B cell (primary cell): ENCODE results near the gene EPHB6. TPM values are rescaled to one million over a fixed set of nuclear protein-coding genes. Genes with fewer than 3 reads are reported as not detected.

ENCODE experiments used
- ATAC-seq: fragments of 200-7000 bp; cut with Tn5 transposase; one replicate; pipeline ENCODE4 v1.10.0; 2021; ENCODE audit warnings: low read depth, mild to moderate bottlenecking, moderate number of reproducible peaks, moderate library complexity
- CTCF ChIA-PET: fragments of 350-600 bp; sonication (Branson Sonifier 250); formaldehyde crosslinking; loops from one replicate; lab custom pipeline; 2021; ENCODE audit warnings: antibody characterized with exemption, inconsistent platforms; lab: Charles Lee
- POLR2A ChIA-PET: fragments of 350-600 bp; sonication (Branson Sonifier 250); formaldehyde crosslinking; loops from one replicate; lab custom pipeline; 2021; ENCODE audit warnings: antibody characterized with exemption; lab: Charles Lee
- DNase-seq: peaks from one replicate; pipeline ENCODE4 v3.0.0; 2013
- H2AFZ ChIP-seq: 2 replicates; pipeline ENCODE4 v1.6.1; 2012; ENCODE audit warnings: mild to moderate bottlenecking, low read depth, low read length; ENCODE audit not compliant: insufficient read depth, poor library complexity, severe bottlenecking
- H3K27ac ChIP-seq, 2 donors: 1 replicate in 1 of 2; 2 replicates in 1 of 2; pipeline ENCODE4 v1.5.1; 2012 to 2013; ENCODE audit warnings: low read length in 2 of 2, mild to moderate bottlenecking in 2 of 2, moderate library complexity in 1 of 2
- H3K27me3 ChIP-seq, 4 experiments: fragments of 200-600 bp in 1 of 4; sonication (generic) in 1 of 4; replicated peaks in 1 of 4; 1 replicate in 2 of 4; 2 replicates in 2 of 4; pipeline versions ENCODE4 v1.6.1 to v1.7.0; 2013 to 2016; ENCODE audit warnings: low read length in 3 of 4, mild to moderate bottlenecking in 2 of 4, mixed read lengths in 1 of 4, moderate library complexity in 1 of 4; ENCODE audit not compliant: insufficient read depth in 4 of 4, control insufficient read depth in 3 of 4; ENCODE audit errors: control extremely low read depth in 1 of 4
- H3K36me3 ChIP-seq, 2 experiments: replicated peaks in 1 of 2; 1 replicate in 1 of 2; 2 replicates in 1 of 2; pipeline versions ENCODE4 v1.6.1 to v1.7.1; 2013; ENCODE audit warnings: low read length in 1 of 2; ENCODE audit not compliant: insufficient read depth in 2 of 2, control insufficient read depth in 1 of 2; ENCODE audit errors: control extremely low read depth in 1 of 2, extremely low read depth in 1 of 2
- H3K4me1 ChIP-seq, 2 donors: fragments of 200-600 bp in 1 of 2; sonication (generic) in 1 of 2; 1 replicate in 1 of 2; 2 replicates in 1 of 2; pipeline versions ENCODE4 v1.5.1 to v1.6.1; 2013 to 2017; ENCODE audit warnings: low read length in 2 of 2; ENCODE audit not compliant: control insufficient read depth in 2 of 2, insufficient read depth in 2 of 2
- H3K4me2 ChIP-seq: replicated peaks from 2 replicates; pipeline ENCODE3; 2012; ENCODE audit warnings: mild to moderate bottlenecking, low read depth, low read length; ENCODE audit not compliant: poor library complexity, severe bottlenecking
- H3K4me3 ChIP-seq, 5 experiments: fragments of 200-600 bp in 1 of 5; sonication (generic) in 1 of 5; 1 replicate in 3 of 5; 2 replicates in 2 of 5; pipeline versions ENCODE4 v1.5.1 to v1.7.0; 2011 to 2016; ENCODE audit warnings: low read length in 4 of 5, mild to moderate bottlenecking in 4 of 5, low read depth in 2 of 5, control low read depth in 1 of 5, moderate library complexity in 1 of 5; ENCODE audit not compliant: insufficient read depth in 1 of 5; ENCODE audit errors: control extremely low read depth in 1 of 5, extremely low read depth in 1 of 5
- H3K79me2 ChIP-seq: fragments of 200-600 bp; sonication (generic); one replicate; pipeline ENCODE4 v1.6.0; 2016; ENCODE audit warnings: low read length; ENCODE audit not compliant: control insufficient read depth, insufficient read depth
- H3K9ac ChIP-seq: fragments of 200-600 bp; sonication (generic); 2 replicates; pipeline ENCODE4 v1.6.1; 2017; ENCODE audit warnings: mild to moderate bottlenecking, low read length, moderate library complexity
- H3K9me3 ChIP-seq, 3 donors: one replicate each; pipeline versions ENCODE4 v1.6.1 to v1.7.1; 2013; ENCODE audit warnings: low read length in 2 of 3; ENCODE audit not compliant: control insufficient read depth in 2 of 3, insufficient read depth in 1 of 3; ENCODE audit errors: control extremely low read depth in 1 of 3
- H4K20me1 ChIP-seq: 2 replicates; pipeline ENCODE4 v1.6.0; 2012; ENCODE audit warnings: mild to moderate bottlenecking, low read length; ENCODE audit not compliant: insufficient read depth, control insufficient read depth, poor library complexity, severe bottlenecking
- H3K27ac Mint-ChIP-seq: one replicate; pipeline ENCODE4 v1.8.0; 2021; ENCODE audit warnings: mixed read lengths
- H3K27me3 Mint-ChIP-seq: one replicate; pipeline ENCODE4 v1.8.0; 2021; ENCODE audit warnings: mixed read lengths
- H3K4me1 Mint-ChIP-seq: one replicate; pipeline ENCODE4 v1.8.0; 2021; ENCODE audit warnings: mixed read lengths
- H3K4me3 Mint-ChIP-seq: one replicate; pipeline ENCODE4 v1.8.0; 2021; ENCODE audit warnings: mixed read lengths
- H3K9me3 Mint-ChIP-seq: one replicate; pipeline ENCODE4 v1.8.0; 2022; ENCODE audit warnings: mixed read lengths; ENCODE audit not compliant: insufficient read depth
- EZH2 ChIP-seq: IDR thresholded peaks from 2 replicates; pipeline ENCODE4 v1.6.1; 2012; ENCODE audit warnings: borderline replicate concordance, low read depth, mild to moderate bottlenecking, moderate library complexity, low read length; ENCODE audit not compliant: insufficient read depth, poor library complexity, severe bottlenecking
- WGBS: methylation state at CpG from one replicate; pipeline ENCODE4 v1.1.5; 2013; ENCODE audit warnings: missing lambda C conversion rate; ENCODE audit not compliant: insufficient coverage; 5-methylcytosine and 5-hydroxymethylcytosine counted together
- intact Hi-C: fragments of 100-400 bp; cut with micrococcal nuclease; formaldehyde crosslinking; loops from one replicate; pipeline ENCODE4 v1.10.0; 2022
- polyA plus RNA-seq: library from polyadenylated mRNA; depleted of rRNA; stranded (reverse); fragments of >200 nt; gene quantifications from 2 replicates; pipeline ENCODE4 v1.2.3, GENCODE V29; 2012
- total RNA-seq, 2 donors: library from RNA; stranded (reverse); fragments of 120-200 nt in 1 of 2; gene quantifications; 1 replicate in 1 of 2; 2 replicates in 1 of 2; pipeline versions ENCODE4 v1.2.3 to v1.2.4, GENCODE V29; 2013 to 2022
- TF ChIP-seq, protein P1 (sequence below): fragments of 200-600 bp; IDR thresholded peaks from one replicate; pipeline ENCODE4 v1.8.0; 2022; ENCODE audit warnings: antibody characterized with exemption, mild to moderate bottlenecking

Gene EPHB6
- total and polyA plus RNA-seq, 2 donors (not counting 1 experiment from before 2014, with no cell fraction given), result 65.3 to 69.6 TPM

DNA sequence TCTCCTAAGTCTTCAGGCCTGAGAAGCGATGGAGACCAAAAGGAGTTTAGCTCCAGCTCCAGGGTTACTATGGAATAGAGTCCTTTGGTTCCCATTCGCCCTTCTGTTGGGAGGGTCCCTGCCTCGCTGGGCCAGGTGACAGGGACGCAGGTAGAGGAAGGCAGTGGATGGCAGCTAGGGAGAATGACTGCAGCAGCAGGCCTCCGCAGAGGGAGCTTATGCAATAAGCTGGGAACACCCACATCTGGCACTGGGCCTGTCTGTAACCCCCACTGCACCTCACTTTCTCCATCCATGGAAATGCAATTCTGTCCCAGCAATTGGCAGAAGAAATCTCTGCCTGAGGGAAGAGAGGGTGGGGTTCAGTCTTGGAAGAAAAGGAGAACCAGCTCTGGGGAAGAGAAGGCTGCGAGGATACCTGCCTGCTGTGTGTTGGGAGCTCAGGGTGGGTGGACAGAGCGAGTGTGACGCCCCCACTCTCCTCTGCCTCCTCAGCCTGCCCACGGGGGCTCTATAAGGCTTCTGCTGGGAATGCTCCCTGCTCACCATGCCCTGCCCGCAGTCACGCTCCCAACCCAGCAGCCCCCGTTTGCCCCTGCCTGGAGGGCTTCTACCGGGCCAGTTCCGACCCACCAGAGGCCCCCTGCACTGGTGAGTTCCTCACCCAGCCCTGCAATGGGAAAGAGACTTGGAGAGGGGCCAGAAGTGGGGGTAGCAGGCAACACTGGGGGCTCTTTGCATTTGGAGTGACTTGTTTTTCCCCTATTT is 10.3 kb downstream of the EPHB6 start:
- Histone ChIP-seq H3K4me3 (no peak overlapping the region), H4K20me1 (no peaks in the 10 kb centered on the region), H2AFZ (no peak overlapping the region), H3K4me1 (no peaks in the 10 kb centered on the region), H3K27ac (no peak overlapping the region), H3K9me3 (no peaks in the 10 kb centered on the region), H3K9ac (no peak overlapping the region), H3K79me2 (no peaks in the 10 kb centered on the region), H3K36me3 (peaks cover 5 to 58% of the 10 kb centered on the region in 2 experiments), H3K4me2 (no peak overlapping the region), H3K27me3 (no peaks in the 10 kb centered on the region)
- CTCF ChIA-PET, result interaction anchor here (0.7 to 3.8 kb wide), 7 partner anchors 10 to 234 kb away, joined by 3 to 33 read pairs (median 14); partner anchors contain the start of gene EPHB6
- POLR2A ChIA-PET, result interaction anchor here (0.5 to 1.9 kb wide), 2 partner anchors 11 to 228 kb away, joined by 5 to 7 read pairs; partner anchors contain the start of gene EPHB6
- H3K27me3 Mint-ChIP-seq, result no peaks in the 10 kb centered on the region
- H3K4me3 Mint-ChIP-seq, result no peak overlapping the region
- H3K4me1 Mint-ChIP-seq, result peaks cover 3% of the 10 kb centered on the region
- no peak overlapping the region for H3K27ac Mint-ChIP-seq
- TF ChIP-seq, protein P1, sequence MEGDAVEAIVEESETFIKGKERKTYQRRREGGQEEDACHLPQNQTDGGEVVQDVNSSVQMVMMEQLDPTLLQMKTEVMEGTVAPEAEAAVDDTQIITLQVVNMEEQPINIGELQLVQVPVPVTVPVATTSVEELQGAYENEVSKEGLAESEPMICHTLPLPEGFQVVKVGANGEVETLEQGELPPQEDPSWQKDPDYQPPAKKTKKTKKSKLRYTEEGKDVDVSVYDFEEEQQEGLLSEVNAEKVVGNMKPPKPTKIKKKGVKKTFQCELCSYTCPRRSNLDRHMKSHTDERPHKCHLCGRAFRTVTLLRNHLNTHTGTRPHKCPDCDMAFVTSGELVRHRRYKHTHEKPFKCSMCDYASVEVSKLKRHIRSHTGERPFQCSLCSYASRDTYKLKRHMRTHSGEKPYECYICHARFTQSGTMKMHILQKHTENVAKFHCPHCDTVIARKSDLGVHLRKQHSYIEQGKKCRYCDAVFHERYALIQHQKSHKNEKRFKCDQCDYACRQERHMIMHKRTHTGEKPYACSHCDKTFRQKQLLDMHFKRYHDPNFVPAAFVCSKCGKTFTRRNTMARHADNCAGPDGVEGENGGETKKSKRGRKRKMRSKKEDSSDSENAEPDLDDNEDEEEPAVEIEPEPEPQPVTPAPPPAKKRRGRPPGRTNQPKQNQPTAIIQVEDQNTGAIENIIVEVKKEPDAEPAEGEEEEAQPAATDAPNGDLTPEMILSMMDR, result no peak
- TF ChIP-seq EZH2, result no peak
- DNase-seq (no peak), ATAC-seq (no peak)
- 79% methylated on average over 10 of the region's 14 CpGs for WGBS
- no peaks in the 10 kb centered on the region for H3K9me3 Mint-ChIP-seq
- intact Hi-C loops, result no loop called here

DNA sequence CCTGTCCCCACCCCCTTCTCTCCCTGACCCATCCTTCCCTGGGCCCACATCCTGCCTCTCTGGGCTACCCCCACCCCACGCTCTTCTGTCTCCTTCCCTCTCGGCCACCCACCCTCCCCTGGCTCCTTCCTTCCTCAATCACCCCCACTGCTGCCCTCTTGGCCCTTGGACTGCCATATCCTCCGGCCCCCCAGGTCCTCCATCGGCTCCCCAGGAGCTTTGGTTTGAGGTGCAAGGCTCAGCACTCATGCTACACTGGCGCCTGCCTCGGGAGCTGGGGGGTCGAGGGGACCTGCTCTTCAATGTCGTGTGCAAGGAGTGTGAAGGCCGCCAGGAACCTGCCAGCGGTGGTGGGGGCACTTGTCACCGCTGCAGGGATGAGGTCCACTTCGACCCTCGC is 10.9 kb downstream of the EPHB6 start:
- no peaks in the 10 kb centered on the region for H3K9me3 Mint-ChIP-seq
- no peak overlapping the region for H3K27ac ChIP-seq
- no peaks in the 10 kb centered on the region for H3K4me1 ChIP-seq
- CTCF ChIA-PET, result interaction anchor here (0.6 to 3.8 kb wide), 26 partner anchors 8 to 262 kb away, joined by 3 to 33 read pairs (median 4); partner anchors contain the start of gene EPHB6
- no peaks in the 10 kb centered on the region for H3K27me3 ChIP-seq
- POLR2A ChIA-PET, result interaction anchor here (1.9 kb wide), 1 partner anchor 11 kb away, joined by 7 read pairs; the partner anchor contains the start of gene EPHB6
- 63% methylated on average over 13 of the region's 13 CpGs for WGBS
- H3K27ac Mint-ChIP-seq, result no peak overlapping the region
- peaks cover 5 to 63% of the 10 kb centered on the region in 2 experiments for H3K36me3 ChIP-seq
- no peak overlapping the region for H3K9ac ChIP-seq
- no peaks in the 10 kb centered on the region for H3K27me3 Mint-ChIP-seq
- no peaks in the 10 kb centered on the region for H3K79me2 ChIP-seq
- TF ChIP-seq, protein P1, result no peak
- TF ChIP-seq EZH2, result no peak
- DNase-seq (no peak), ATAC-seq (no peak)
- no peak overlapping the region for H3K4me3 Mint-ChIP-seq
- no peaks in the 10 kb centered on the region for H4K20me1 ChIP-seq
- peaks cover 3% of the 10 kb centered on the region for H3K4me1 Mint-ChIP-seq
- no peaks in the 10 kb centered on the region for H3K9me3 ChIP-seq
- no peak overlapping the region for H2AFZ ChIP-seq
- intact Hi-C loops, result loop anchor here (1.0 kb wide), 1 partner anchor 11 kb away; no protein-coding TSS in a partner anchor
- no peak overlapping the region for H3K4me3 ChIP-seq
- no peak overlapping the region for H3K4me2 ChIP-seq
